Stimulated activated effector memory CD8-positive, alpha-beta T cell treated with anti-CD3 and anti-CD28 coated beads, Interleukin-12 subunit alpha, Interleukin-12 subunit beta, amount 100 ng/mL, for 72 hours (primary cell): ENCODE data around the gene CDK2AP2.
"Not testable (repeated sequence)": the region's sequence is repeated elsewhere in the genome, so short reads cannot be mapped to it uniquely, and the experiment has no call there.

Experiments used
- ATAC-seq: fragments of 150-1000 bp; cut with Tn5 transposase; 2 replicates; pipeline ENCODE4 v1.10.0; 2021
- DNase-seq, 2 donors: peaks; one replicate each; pipeline ENCODE4 v3.0.0; 2021 to 2022; ENCODE audit warnings: low spot score in 2 of 2
- H3K27ac Mint-ChIP-seq: one replicate; pipeline ENCODE4 v1.8.0; 2022; ENCODE audit warnings: mild to moderate bottlenecking, mixed read lengths
- H3K36me3 Mint-ChIP-seq: one replicate; pipeline ENCODE4 v1.8.0; 2022; ENCODE audit warnings: mild to moderate bottlenecking, mixed read lengths
- H3K4me1 Mint-ChIP-seq: one replicate; pipeline ENCODE4 v1.8.0; 2022; ENCODE audit warnings: mixed read lengths
- H3K4me3 Mint-ChIP-seq: one replicate; pipeline ENCODE4 v1.8.0; 2022; ENCODE audit warnings: mild to moderate bottlenecking, mixed read lengths
- H3K9me3 Mint-ChIP-seq: one replicate; pipeline ENCODE4 v1.8.0; 2022; ENCODE audit warnings: mixed read lengths

Gene CDK2AP2

GRCh38 chr11:67514116-67514515 is 6.2 kb upstream of the CDK2AP2 start:
- Mint-ChIP-seq H3K4me1 (peaks cover 5% of the 10 kb centered on the region), H3K9me3 (no peaks in the 10 kb centered on the region), H3K36me3 (peaks cover 9% of the 10 kb centered on the region), H3K4me3 (no peak overlapping the region), H3K27ac (no peak overlapping the region)
- ATAC-seq = no peak
- no peak for DNase-seq

GRCh38 chr11:67511558-67511957 is 3.6 kb upstream of the CDK2AP2 start:
- not testable (repeated sequence) for H3K4me3 Mint-ChIP-seq, ATAC-seq, DNase-seq, H3K27ac Mint-ChIP-seq, H3K9me3 Mint-ChIP-seq
- H3K36me3 Mint-ChIP-seq = peaks cover 34% of the 10 kb centered on the region
- H3K4me1 Mint-ChIP-seq = peaks cover 19% of the 10 kb centered on the region

- H3K4me1 Mint-ChIP-seq = peaks cover 32% of the 10 kb centered on the region
- ATAC-seq (no peak), DNase-seq (no peak)
- H3K27ac Mint-ChIP-seq = no peak overlapping the region
- no peak overlapping the region for H3K4me3 Mint-ChIP-seq
- no peaks in the 10 kb centered on the region for H3K9me3 Mint-ChIP-seq
- H3K36me3 Mint-ChIP-seq = peaks cover 48% of the 10 kb centered on the region
Measured at GRCh38 chr11:67510023-67510345, 2.0 kb upstream of the CDK2AP2 start.

- DNase-seq (peak; percentile 98 to 100), ATAC-seq (peak; percentile 58)
- Mint-ChIP-seq H3K4me1 (peaks cover 35% of the 10 kb centered on the region), H3K4me3 (peak overlapping the region; percentile 96), H3K9me3 (no peaks in the 10 kb centered on the region), H3K36me3 (peaks cover 54% of the 10 kb centered on the region), H3K27ac (peak overlapping the region; percentile 96)
Measured at GRCh38 chr11:67508486-67509121, 642 bp upstream of the CDK2AP2 start.

- peak overlapping the region; percentile 96 for H3K4me3 Mint-ChIP-seq
- H3K4me1 Mint-ChIP-seq = peaks cover 46% of the 10 kb centered on the region
- H3K9me3 Mint-ChIP-seq = no peaks in the 10 kb centered on the region
- no peak for ATAC-seq
- H3K27ac Mint-ChIP-seq = peak overlapping the region; percentile 96
- no peak for DNase-seq
- peaks cover 67% of the 10 kb centered on the region for H3K36me3 Mint-ChIP-seq
Measured at GRCh38 chr11:67507242-67507863, 609 bp downstream of the CDK2AP2 start.

- Mint-ChIP-seq H3K9me3 (no peaks in the 10 kb centered on the region), H3K4me3 (peak overlapping the region; percentile 96), H3K36me3 (peaks cover 75% of the 10 kb centered on the region), H3K4me1 (peaks cover 47% of the 10 kb centered on the region), H3K27ac (peak overlapping the region; percentile 96)
- ATAC-seq (no peak), DNase-seq (no peak)
Measured at GRCh38 chr11:67506426-67507051, 1.4 kb downstream of the CDK2AP2 start.

GRCh38 chr11:67505605-67506396 is 2.2 kb downstream of the CDK2AP2 start:
- peak overlapping the region; percentile 96 for H3K27ac Mint-ChIP-seq
- H3K4me1 Mint-ChIP-seq = peaks cover 55% of the 10 kb centered on the region
- ATAC-seq (peak; percentile 72), DNase-seq (peak; percentile 90 to 95)
- peaks cover 82% of the 10 kb centered on the region for H3K36me3 Mint-ChIP-seq
- H3K4me3 Mint-ChIP-seq = peak overlapping the region; percentile 96
- H3K9me3 Mint-ChIP-seq = no peaks in the 10 kb centered on the region

- Mint-ChIP-seq H3K4me1 (peaks cover 58% of the 10 kb centered on the region), H3K4me3 (peak within 1 kb of the TSS; percentile 96), H3K36me3 (peaks cover 90% of the 10 kb centered on the region), H3K9me3 (no peaks in the 10 kb centered on the region), H3K27ac (peak within 1 kb of the TSS; percentile 96)
- DNase-seq (peak; percentile 80 to 91), ATAC-seq (peak; percentile 22)
Measured at GRCh38 chr11:67504950-67505581, 2.9 kb downstream of the CDK2AP2 start, which contains the start of gene PITPNM1. Gene PITPNM1, minus strand, starts transcription at chr11:67505363. Its CDS starts 1,183 bp downstream, at chr11:67504180.

GRCh38 chr11:67504005-67504949 is 3.7 kb downstream of the CDK2AP2 start:
- H3K4me1 Mint-ChIP-seq = peaks cover 55% of the 10 kb centered on the region
- peak overlapping the region; percentile 96 for H3K4me3 Mint-ChIP-seq
- DNase-seq (peak; percentile 37 to 85), ATAC-seq (no peak)
- peaks cover 90% of the 10 kb centered on the region for H3K36me3 Mint-ChIP-seq
- H3K27ac Mint-ChIP-seq = peak overlapping the region; percentile 96
- no peaks in the 10 kb centered on the region for H3K9me3 Mint-ChIP-seq

- H3K9me3 Mint-ChIP-seq = no peaks in the 10 kb centered on the region
- H3K27ac Mint-ChIP-seq = peak overlapping the region; percentile 61
- peak overlapping the region; percentile 96 for H3K4me3 Mint-ChIP-seq
- DNase-seq (no peak), ATAC-seq (no peak)
- peaks cover 90% of the 10 kb centered on the region for H3K36me3 Mint-ChIP-seq
- H3K4me1 Mint-ChIP-seq = peaks cover 48% of the 10 kb centered on the region
Measured at GRCh38 chr11:67503119-67504004, 4.6 kb downstream of the CDK2AP2 start.

- H3K36me3 Mint-ChIP-seq = peaks cover 90% of the 10 kb centered on the region
- no peaks in the 10 kb centered on the region for H3K9me3 Mint-ChIP-seq
- peaks cover 48% of the 10 kb centered on the region for H3K4me1 Mint-ChIP-seq
- peak overlapping the region; percentile 96 for H3K4me3 Mint-ChIP-seq
- no peak for ATAC-seq
- DNase-seq = no peak
- peak overlapping the region; percentile 61 for H3K27ac Mint-ChIP-seq
Measured at GRCh38 chr11:67502328-67502979, 5.5 kb downstream of the CDK2AP2 start.

- H3K4me1 Mint-ChIP-seq = peaks cover 42% of the 10 kb centered on the region
- H3K27ac Mint-ChIP-seq = no peak overlapping the region
- no peak overlapping the region for H3K4me3 Mint-ChIP-seq
- ATAC-seq (no peak), DNase-seq (no peak)
- H3K9me3 Mint-ChIP-seq = no peaks in the 10 kb centered on the region
- H3K36me3 Mint-ChIP-seq = peaks cover 90% of the 10 kb centered on the region
Measured at GRCh38 chr11:67501854-67502253, 6.1 kb downstream of the CDK2AP2 start.
